Upper lobe of right lung (tissue), 1 donor: ENCODE data around the gene ASCC2. TPM values are rescaled to one million over a fixed set of nuclear protein-coding genes. Genes with fewer than 3 reads are reported as not detected.
A peak's percentile ranks its signal among the peaks of the same experiment; 100 is the strongest.

Experiments used
- ATAC-seq: fragments of 200-7000 bp; cut with Tn5 transposase; one replicate; pipeline ENCODE4 v1.9.1; 2020; ENCODE audit warnings: mild to moderate bottlenecking, moderate library complexity
- DNase-seq: peaks from one replicate; pipeline ENCODE4 v3.0.0-alpha.2; 2020
- H3K27ac ChIP-seq: fragments of 200-600 bp; one replicate; pipeline ENCODE4 v1.8.0; 2022
- H3K27me3 ChIP-seq: fragments of 200-600 bp; one replicate; pipeline ENCODE4 v1.8.0; 2022; ENCODE audit warnings: mild to moderate bottlenecking
- H3K36me3 ChIP-seq: fragments of 200-600 bp; one replicate; pipeline ENCODE4 v1.8.0; 2022
- H3K4me1 ChIP-seq: fragments of 200-600 bp; one replicate; pipeline ENCODE4 v1.8.0; 2022
- H3K4me3 ChIP-seq: fragments of 200-600 bp; one replicate; pipeline ENCODE4 v1.8.0; 2022; ENCODE audit warnings: mild to moderate bottlenecking
- H3K9me3 ChIP-seq: fragments of 200-600 bp; one replicate; pipeline ENCODE4 v1.8.0; 2022
- CTCF ChIP-seq: fragments of 200-600 bp; IDR thresholded peaks from one replicate; pipeline ENCODE4 v1.8.0; 2022; ENCODE audit warnings: antibody characterized with exemption
- intact Hi-C: fragments of 100-400 bp; cut with DNase I; formaldehyde crosslinking; loops from one replicate; pipeline ENCODE4 v1.11.0; 2022
- total RNA-seq: library from RNA; stranded (reverse); fragmentation: NEBNext Ultra II Directional; extraction: Animal tissue kit (Norgen Biotek cat#: 25700); gene quantifications from one replicate; pipeline ENCODE4 v1.2.1, GENCODE V29; 2021
- donor health status: DM: no; HTN: yes; CAD: no; lungs with severe emphysema.

The ASCC2 gene
- total RNA-seq, 1 donor from 2014 or later: 54.6 TPM

- H3K9me3 ChIP-seq: no peaks in the 10 kb centered on the region
- ATAC-seq: no peak
- no peak for TF ChIP-seq CTCF
- DNase-seq: no peak
- peaks cover 4% of the 10 kb centered on the region for H3K36me3 ChIP-seq
- intact Hi-C loops: no loop called here
- no peak overlapping the region for H3K4me3 ChIP-seq
- H3K4me1 ChIP-seq: peaks cover 2% of the 10 kb centered on the region
- H3K27ac ChIP-seq: no peak overlapping the region
- no peaks in the 10 kb centered on the region for H3K27me3 ChIP-seq
These were observed 84.0 kb downstream of the ASCC2 start for GRCh38 chr22:29753808-29754657.

- DNase-seq: no peak
- H3K36me3 ChIP-seq: peaks cover 16% of the 10 kb centered on the region
- TF ChIP-seq CTCF: no peak
- intact Hi-C loops: no loop called here
- H3K4me3 ChIP-seq: no peak overlapping the region
- ATAC-seq: no peak
- H3K4me1 ChIP-seq: peaks cover 2% of the 10 kb centered on the region
- H3K27ac ChIP-seq: no peak overlapping the region
- H3K9me3 ChIP-seq: no peaks in the 10 kb centered on the region
- H3K27me3 ChIP-seq: no peaks in the 10 kb centered on the region
These were observed 86.4 kb downstream of the ASCC2 start for GRCh38 chr22:29751669-29752068.

GRCh38 chr22:29750559-29751538, 87.2 kb downstream of the ASCC2 start:
- Histone ChIP-seq H3K36me3 (peaks cover 20% of the 10 kb centered on the region), H3K4me1 (peaks cover 2% of the 10 kb centered on the region), H3K4me3 (no peak overlapping the region), H3K27me3 (no peaks in the 10 kb centered on the region), H3K27ac (no peak overlapping the region), H3K9me3 (no peaks in the 10 kb centered on the region)
- intact Hi-C loops: no loop called here
- TF ChIP-seq CTCF: no peak
- ATAC-seq (peak; percentile 76), DNase-seq (no peak)

GRCh38 chr22:29750029-29750428, 88.0 kb downstream of the ASCC2 start:
- H3K9me3 ChIP-seq: no peaks in the 10 kb centered on the region
- H3K4me1 ChIP-seq: peaks cover 2% of the 10 kb centered on the region
- TF ChIP-seq CTCF: no peak
- H3K4me3 ChIP-seq: no peak overlapping the region
- intact Hi-C loops: no loop called here
- no peak for ATAC-seq
- peaks cover 27% of the 10 kb centered on the region for H3K36me3 ChIP-seq
- no peak overlapping the region for H3K27ac ChIP-seq
- H3K27me3 ChIP-seq: no peaks in the 10 kb centered on the region
- DNase-seq: no peak

GRCh38 chr22:29748248-29748893, 89.7 kb downstream of the ASCC2 start:
- TF ChIP-seq CTCF: no peak
- Histone ChIP-seq H3K27me3 (no peaks in the 10 kb centered on the region), H3K27ac (no peak overlapping the region), H3K4me3 (no peak overlapping the region), H3K36me3 (peaks cover 27% of the 10 kb centered on the region), H3K9me3 (no peaks in the 10 kb centered on the region), H3K4me1 (peaks cover 2% of the 10 kb centered on the region)
- ATAC-seq (no peak), DNase-seq (no peak)
- intact Hi-C loops: no loop called here
